Gastrocnemius medialis (tissue), 4 donors: ENCODE data around the gene MYH3. TPM values are rescaled to one million over a fixed set of nuclear protein-coding genes. Genes with fewer than 3 reads are reported as not detected.
A peak's percentile ranks its signal among the peaks of the same experiment; 100 is the strongest.

Experiments used
- ATAC-seq, 2 donors: fragments of 150-250 bp; one replicate each; pipeline ENCODE4 v1.9.1; 2016
- DNase-seq, 2 donors: peaks; one replicate each; pipeline ENCODE4 v3.0.0-alpha.2; 2019
- H3K27ac ChIP-seq, 4 donors: fragments of 200-600 bp; sonication (generic); 1 replicate in 1 of 4; 2 replicates in 3 of 4; pipeline ENCODE4 v1.5.1; 2016 to 2018; ENCODE audit warnings: mild to moderate bottlenecking in 2 of 4, moderate library complexity in 1 of 4
- H3K27me3 ChIP-seq, 3 donors: fragments of 200-600 bp; sonication (generic) in 2 of 3; 1 replicate in 1 of 3; 2 replicates in 2 of 3; pipeline versions ENCODE4 v1.5.1 to v1.6.0; 2016 to 2019; ENCODE audit warnings: mild to moderate bottlenecking in 1 of 3, moderate library complexity in 1 of 3
- H3K36me3 ChIP-seq, 2 donors: fragments of 200-600 bp; sonication (generic) in 1 of 2; one replicate each; pipeline ENCODE4 v1.5.1; 2017 to 2018
- H3K4me1 ChIP-seq, 2 donors: fragments of 200-600 bp; sonication (generic) in 1 of 2; one replicate each; pipeline ENCODE4 v1.5.1; 2016 to 2017; ENCODE audit warnings: mild to moderate bottlenecking in 2 of 2
- H3K4me3 ChIP-seq, 4 donors: fragments of 200-600 bp; sonication (generic) in 3 of 4; 1 replicate in 1 of 4; 2 replicates in 3 of 4; pipeline ENCODE4 v1.5.1; 2016 to 2019; ENCODE audit warnings: mild to moderate bottlenecking in 2 of 4
- H3K9me3 ChIP-seq, 3 donors: fragments of 200-600 bp; sonication (generic) in 2 of 3; 1 replicate in 1 of 3; 2 replicates in 2 of 3; pipeline ENCODE4 v1.5.1; 2016 to 2019
- CTCF ChIP-seq, 5 experiments: fragments of 450-650 bp in 3 of 5; fragments of 200-600 bp in 2 of 5; sonication (generic) in 2 of 5; IDR thresholded peaks in 4 of 5; conservative IDR thresholded peaks in 1 of 5; 1 replicate in 4 of 5; 2 replicates in 1 of 5; pipeline ENCODE4 v1.5.1; 2016 to 2019; ENCODE audit warnings: antibody characterized with exemption in 5 of 5, mild to moderate bottlenecking in 3 of 5, moderate library complexity in 3 of 5
- POLR2A ChIP-seq, 2 donors: fragments of 450-650 bp; IDR thresholded peaks; one replicate each; pipeline ENCODE4 v1.6.1; 2017; ENCODE audit warnings: antibody characterized with exemption in 2 of 2, mild to moderate bottlenecking in 2 of 2, moderate library complexity in 2 of 2
- in situ Hi-C, 4 donors: fragments of 200-750 bp; cut with MboI; loops; one replicate each; pipeline versions ENCODE4 v1.15.0 to v1.8.0; 2017; ENCODE audit warnings: low sequenced_read_pairs in 4 of 4
- intact Hi-C: fragments of 100-400 bp; cut with DNase I; formaldehyde crosslinking; loops from one replicate; pipeline ENCODE4 v1.15.1; 2023; ENCODE audit warnings: low total_unique reads
- total RNA-seq, 4 donors: library from RNA; depleted of rRNA; stranded (reverse); fragments of >200 nt; gene quantifications; one replicate each; pipeline versions ENCODE4 v1.1.0 to v1.2.3, GENCODE V29; 2016

The MYH3 gene
- total RNA-seq, 4 donors from 2014 or later, result 1.5 to 17.6 (median 5.3) TPM

- Histone ChIP-seq H3K9me3 (no peaks in the 10 kb centered on the region), H3K4me1 (no peaks in the 10 kb centered on the region), H3K36me3 (peaks cover 2 to 70% of the 10 kb centered on the region in 2 donors), H3K27ac (no peak overlapping the region), H3K4me3 (no peak overlapping the region), H3K27me3 (no peaks in the 10 kb centered on the region)
- TF ChIP-seq POLR2A (IDR thresholded peaks at IDR 0.05), result no peak
- peak in 1 of 5 experiments; percentile 22 for TF ChIP-seq CTCF (IDR thresholded peaks at IDR 0.05 in 4 of 5, conservative IDR thresholded peaks at IDR 0.05 in 1 of 5)
- ATAC-seq (no peak), DNase-seq (no peak)
- intact Hi-C loops, result no loop called here
- in situ Hi-C loops, result no loop called here
Measured at GRCh38 chr17:10683853-10684252, 26.7 kb upstream of the MYH3 start.

- DNase-seq, result no peak
- no peak for ATAC-seq
- in situ Hi-C loops, result no loop called here
- Histone ChIP-seq H3K4me3 (no peak overlapping the region), H3K27me3 (no peaks in the 10 kb centered on the region), H3K27ac (no peak overlapping the region), H3K36me3 (peaks cover 2 to 81% of the 10 kb centered on the region in 2 donors), H3K9me3 (no peaks in the 10 kb centered on the region), H3K4me1 (no peaks in the 10 kb centered on the region)
- intact Hi-C loops, result no loop called here
- no peak for TF ChIP-seq POLR2A (IDR thresholded peaks at IDR 0.05)
Measured at GRCh38 chr17:10681866-10682446, 24.8 kb upstream of the MYH3 start.

- Histone ChIP-seq H3K4me1 (no peaks in the 10 kb centered on the region), H3K27ac (no peak overlapping the region), H3K36me3 (peaks cover 0 to 37% of the 10 kb centered on the region in 2 donors), H3K27me3 (no peaks in the 10 kb centered on the region), H3K4me3 (no peak overlapping the region), H3K9me3 (no peaks in the 10 kb centered on the region)
- TF ChIP-seq POLR2A (IDR thresholded peaks at IDR 0.05) (no peak), CTCF (IDR thresholded peaks at IDR 0.05 in 4 of 5, conservative IDR thresholded peaks at IDR 0.05 in 1 of 5) (no peak)
- in situ Hi-C loops (no loop called here), intact Hi-C loops (no loop called here)
- ATAC-seq, result no peak
- no peak for DNase-seq
Measured at GRCh38 chr17:10674704-10675103, 17.6 kb upstream of the MYH3 start.

GRCh38 chr17:10673312-10673711 is 16.2 kb upstream of the MYH3 start:
- DNase-seq (no peak), ATAC-seq (peak; percentile 60 to 84)
- Histone ChIP-seq H3K4me3 (no peak overlapping the region), H3K4me1 (no peaks in the 10 kb centered on the region), H3K27ac (no peak overlapping the region), H3K27me3 (no peaks in the 10 kb centered on the region), H3K36me3 (peaks cover 0 to 27% of the 10 kb centered on the region in 2 donors), H3K9me3 (no peaks in the 10 kb centered on the region)
- intact Hi-C loops, result no loop called here
- in situ Hi-C loops, result no loop called here
- TF ChIP-seq CTCF (IDR thresholded peaks at IDR 0.05 in 4 of 5, conservative IDR thresholded peaks at IDR 0.05 in 1 of 5) (no peak), POLR2A (IDR thresholded peaks at IDR 0.05) (no peak)

GRCh38 chr17:10668775-10669174 is 11.7 kb upstream of the MYH3 start:
- no peaks in the 10 kb centered on the region for H3K27me3 ChIP-seq
- DNase-seq (no peak), ATAC-seq (no peak)
- H3K36me3 ChIP-seq, result no peaks in the 10 kb centered on the region
- TF ChIP-seq POLR2A (IDR thresholded peaks at IDR 0.05) (no peak), CTCF (IDR thresholded peaks at IDR 0.05 in 4 of 5, conservative IDR thresholded peaks at IDR 0.05 in 1 of 5) (no peak)
- H3K4me1 ChIP-seq, result no peaks in the 10 kb centered on the region
- in situ Hi-C loops (no loop called here), intact Hi-C loops (no loop called here)
- H3K9me3 ChIP-seq, result no peaks in the 10 kb centered on the region
- no peak overlapping the region for H3K4me3 ChIP-seq
- H3K27ac ChIP-seq, result no peak overlapping the region
